IPS DF 4.7 (cell line): ENCODE measurements around the gene DCLK1.
"Not testable (repeated sequence)": the region's sequence is repeated elsewhere in the genome, so short reads cannot be mapped to it uniquely, and the experiment has no call there.

Source experiments
- DNase-seq: peaks from one replicate; pipeline ENCODE4 v3.0.0-alpha.2; 2013; ENCODE audit warnings: low spot score; ENCODE audit errors: extremely low read depth

DCLK1 gene

GRCh38 chr13:35987572-35988513 lies 143.3 kb downstream of the DCLK1 start:
- no peak for DNase-seq

- no peak for DNase-seq
Measured at GRCh38 chr13:35984776-35985453, 146.3 kb downstream of the DCLK1 start.

GRCh38 chr13:35984287-35984686 lies 146.9 kb downstream of the DCLK1 start:
- no peak for DNase-seq

- DNase-seq: not testable (repeated sequence)
Measured at GRCh38 chr13:35983703-35984102, 147.5 kb downstream of the DCLK1 start.

GRCh38 chr13:35983206-35983605 lies 148.0 kb downstream of the DCLK1 start:
- no peak for DNase-seq

GRCh38 chr13:35979361-35979951 lies 151.7 kb downstream of the DCLK1 start:
- DNase-seq: no peak

GRCh38 chr13:35978607-35979316 lies 152.4 kb downstream of the DCLK1 start:
- DNase-seq: peak; percentile 46

- no peak for DNase-seq
Measured at GRCh38 chr13:35977060-35977459, 154.1 kb downstream of the DCLK1 start.

GRCh38 chr13:35976126-35976525 lies 155.1 kb downstream of the DCLK1 start:
- no peak for DNase-seq

GRCh38 chr13:35966951-35967350 lies 164.2 kb downstream of the DCLK1 start:
- DNase-seq: not testable (repeated sequence)

GRCh38 chr13:35966024-35966423 lies 165.2 kb downstream of the DCLK1 start:
- no peak for DNase-seq

- no peak for DNase-seq
Measured at GRCh38 chr13:35965226-35965927, 165.8 kb downstream of the DCLK1 start.

GRCh38 chr13:35964863-35965180 lies 166.4 kb downstream of the DCLK1 start:
- no peak for DNase-seq

- no peak for DNase-seq
Measured at GRCh38 chr13:35964011-35964862, 166.9 kb downstream of the DCLK1 start.

- DNase-seq: no peak
Measured at GRCh38 chr13:35961461-35962220, 169.5 kb downstream of the DCLK1 start.

GRCh38 chr13:35961002-35961401 lies 170.2 kb downstream of the DCLK1 start:
- no peak for DNase-seq

- no peak for DNase-seq
Measured at GRCh38 chr13:35957996-35958395, 173.2 kb downstream of the DCLK1 start.

GRCh38 chr13:35957241-35957731 lies 173.9 kb downstream of the DCLK1 start:
- DNase-seq: no peak

GRCh38 chr13:35956074-35956473 lies 175.1 kb downstream of the DCLK1 start:
- DNase-seq: no peak
